CD4-positive, alpha-beta memory T cell (primary cell): ENCODE data around the gene XG. TPM values are rescaled to one million over a fixed set of nuclear protein-coding genes. Genes with fewer than 3 reads are reported as not detected.

Experiments used
- polyA plus RNA-seq, 2 donors: library from polyadenylated mRNA; unstranded; fragments of 300-500 nt; fragmentation: Illumina TruSeq; gene quantifications; one replicate each; pipeline ENCODE4 v1.2.3, GENCODE V29; 2021
- total RNA-seq, 2 experiments: library from RNA; stranded (reverse); gene quantifications; one replicate each; pipeline ENCODE4 v1.2.3, GENCODE V29; 2021

The XG gene
- total and polyA plus RNA-seq, 4 experiments from 2014 or later = 0.32 TPM; not detected in 3

Other genes with a start within 250 kb of the XG start
- 100 to 1,000 TPM; 283 to 289 TPM for gene CD99, start 60.7 kb upstream of the XG start, total RNA-seq
- gene CD99, start 60.7 kb upstream of the XG start, polyA plus RNA-seq = 100 to 1,000 TPM; 388 to 400 TPM
- gene GYG2, start 76.9 kb downstream of the XG start, total RNA-seq = not detected
- gene GYG2, start 76.9 kb downstream of the XG start, polyA plus RNA-seq = not detected
- 1 to 10 TPM; 2.1 to 3.2 TPM for gene ARSD, start 177.3 kb downstream of the XG start, total RNA-seq
- gene ARSD, start 177.3 kb downstream of the XG start, polyA plus RNA-seq = 1 to 10 TPM in 1 of 2 donors, under 1 TPM in 1; 0.97 to 2.4 TPM